Measurements from ENCODE around the gene ST3GAL3. TPM values are rescaled to one million over a fixed set of nuclear protein-coding genes. Genes with fewer than 3 reads are reported as not detected.

ST3GAL3 gene
- total and polyA plus RNA-seq, 2 experiments from 2014 or later = 6.2 to 6.3 TPM

- H3K4me3 ChIP-seq = no peak overlapping the region
- H3K9me3 ChIP-seq (ENCODE audit: low read depth) = no peaks in the 10 kb centered on the region
- H3K36me3 ChIP-seq (replicated peaks; ENCODE audit: insufficient read depth, low read depth) = no peaks in the 10 kb centered on the region
- WGBS (ENCODE audit: low lambda C conversion rate, missing lambda C conversion rate) = 95% methylated on average over 2 of the region's 2 CpGs
- no peaks in the 10 kb centered on the region for H4K20me1 ChIP-seq (ENCODE audit: insufficient read depth, poor library complexity, severe bottlenecking)
- no peak overlapping the region for H2AFZ ChIP-seq
- H3K27ac ChIP-seq = no peak overlapping the region
- no peaks in the 10 kb centered on the region for H3K79me2 ChIP-seq
- no peaks in the 10 kb centered on the region for H3K9me2 ChIP-seq (replicated peaks; ENCODE audit: insufficient read depth)
- H3K4me2 ChIP-seq = no peak overlapping the region
- DNase-seq (ENCODE audit: low spot score) = no peak
- TF ChIP-seq EZH2phosphoT487 (IDR thresholded peaks at IDR 0.05; ENCODE audit: low read depth, severe bottlenecking, unreplicated experiment) (no peak), CTCF (IDR thresholded peaks at IDR 0.05; ENCODE audit: poor library complexity) (no peak), EZH2 (IDR thresholded peaks at IDR 0.05; ENCODE audit: borderline replicate concordance) (no peak)
- no peaks in the 10 kb centered on the region for H3K27me3 ChIP-seq
- H3K4me1 ChIP-seq (ENCODE audit: insufficient read depth) = peaks cover 5% of the 10 kb centered on the region
These were observed 200.9 kb downstream of the ST3GAL3 start for GRCh38 chr1:43908226-43908625.

GRCh38 chr1:43908858-43909257 is 201.5 kb downstream of the ST3GAL3 start:
- H4K20me1 ChIP-seq (ENCODE audit: insufficient read depth, poor library complexity, severe bottlenecking) = no peaks in the 10 kb centered on the region
- H3K27me3 ChIP-seq = no peaks in the 10 kb centered on the region
- WGBS (ENCODE audit: low lambda C conversion rate, missing lambda C conversion rate) = 95% methylated on average over 5 of the region's 5 CpGs
- H3K9me3 ChIP-seq (ENCODE audit: low read depth) = no peaks in the 10 kb centered on the region
- H3K4me1 ChIP-seq (ENCODE audit: insufficient read depth) = peaks cover 11% of the 10 kb centered on the region
- H3K27ac ChIP-seq = no peak overlapping the region
- H2AFZ ChIP-seq = no peak overlapping the region
- TF ChIP-seq EZH2phosphoT487 (IDR thresholded peaks at IDR 0.05; ENCODE audit: low read depth, severe bottlenecking, unreplicated experiment) (no peak), CTCF (IDR thresholded peaks at IDR 0.05; ENCODE audit: poor library complexity) (no peak)
- no peak for DNase-seq (ENCODE audit: low spot score)
- H3K9me2 ChIP-seq (replicated peaks; ENCODE audit: insufficient read depth) = no peaks in the 10 kb centered on the region
- H3K4me2 ChIP-seq = no peak overlapping the region
- H3K36me3 ChIP-seq (replicated peaks; ENCODE audit: insufficient read depth, low read depth) = no peaks in the 10 kb centered on the region
- no peak overlapping the region for H3K4me3 ChIP-seq
- H3K79me2 ChIP-seq = no peaks in the 10 kb centered on the region

GRCh38 chr1:43910343-43910742 is 203.0 kb downstream of the ST3GAL3 start:
- no peaks in the 10 kb centered on the region for H3K9me2 ChIP-seq (replicated peaks; ENCODE audit: insufficient read depth)
- H2AFZ ChIP-seq = no peak overlapping the region
- no peak for DNase-seq (ENCODE audit: low spot score)
- WGBS (ENCODE audit: low lambda C conversion rate, missing lambda C conversion rate) = 100% methylated on average over 1 of the region's 1 CpG
- H3K79me2 ChIP-seq = no peaks in the 10 kb centered on the region
- no peak overlapping the region for H3K4me3 ChIP-seq
- H3K27ac ChIP-seq = no peak overlapping the region
- H3K4me1 ChIP-seq (ENCODE audit: insufficient read depth) = peaks cover 16% of the 10 kb centered on the region
- no peaks in the 10 kb centered on the region for H3K9me3 ChIP-seq (ENCODE audit: low read depth)
- TF ChIP-seq EZH2phosphoT487 (IDR thresholded peaks at IDR 0.05; ENCODE audit: low read depth, severe bottlenecking, unreplicated experiment) (no peak), EZH2 (IDR thresholded peaks at IDR 0.05; ENCODE audit: borderline replicate concordance) (no peak), CTCF (IDR thresholded peaks at IDR 0.05; ENCODE audit: poor library complexity) (no peak)
- H4K20me1 ChIP-seq (ENCODE audit: insufficient read depth, poor library complexity, severe bottlenecking) = no peaks in the 10 kb centered on the region
- no peaks in the 10 kb centered on the region for H3K36me3 ChIP-seq (replicated peaks; ENCODE audit: insufficient read depth, low read depth)
- H3K27me3 ChIP-seq = no peaks in the 10 kb centered on the region
- no peak overlapping the region for H3K4me2 ChIP-seq

GRCh38 chr1:43912607-43913006 is 205.3 kb downstream of the ST3GAL3 start:
- Histone ChIP-seq H3K27ac (peak overlapping the region; percentile 90), H3K36me3 (replicated peaks; ENCODE audit: insufficient read depth, low read depth) (no peaks in the 10 kb centered on the region), H3K4me2 (no peak overlapping the region), H2AFZ (no peak overlapping the region), H3K4me3 (no peak overlapping the region), H4K20me1 (ENCODE audit: insufficient read depth, poor library complexity, severe bottlenecking) (no peaks in the 10 kb centered on the region), H3K9me3 (ENCODE audit: low read depth) (no peaks in the 10 kb centered on the region), H3K79me2 (no peaks in the 10 kb centered on the region), H3K27me3 (no peaks in the 10 kb centered on the region), H3K4me1 (ENCODE audit: insufficient read depth) (peaks cover 16% of the 10 kb centered on the region), H3K9me2 (replicated peaks; ENCODE audit: insufficient read depth) (no peaks in the 10 kb centered on the region)
- TF ChIP-seq EZH2phosphoT487 (IDR thresholded peaks at IDR 0.05; ENCODE audit: low read depth, severe bottlenecking, unreplicated experiment) (no peak), EZH2 (IDR thresholded peaks at IDR 0.05; ENCODE audit: borderline replicate concordance) (no peak)
- peak; percentile 53 for DNase-seq (ENCODE audit: low spot score)
- 61% methylated on average over 2 of the region's 2 CpGs for WGBS (ENCODE audit: low lambda C conversion rate, missing lambda C conversion rate)

Data from hepatocyte (in vitro differentiated cells).